A673 (cell line): ENCODE measurements around the gene TECPR1.

Experiments used
- CTCF ChIP-seq: fragments of 300-800, 200-600 bp; sonication (generic); conservative IDR thresholded peaks from 2 replicates; pipeline ENCODE4 v1.5.1; 2017; ENCODE audit warnings: low read depth, mild to moderate bottlenecking, antibody characterized with exemption, low read length, moderate library complexity, mixed read lengths
- EZH2 ChIP-seq: fragments of 200-600 bp; sonication (generic); IDR thresholded peaks from 2 replicates; pipeline ENCODE4 v1.6.1; 2017; ENCODE audit warnings: borderline replicate concordance, low read depth, mild to moderate bottlenecking, mixed read lengths, antibody characterized with exemption, low read length; ENCODE audit not compliant: poor library complexity, severe bottlenecking

- TF ChIP-seq CTCF (no peak), EZH2 (no peak)
These were observed 64.9 kb downstream of the TECPR1 start for GRCh38 chr7:98187138-98187502.
